Activated CD4-positive, alpha-beta memory T cell treated with anti-CD3 and anti-CD28 coated beads, Interleukin-2, amount 10 ng/mL, durations not matched to agents 7 days and 5 days (primary cell): ENCODE measurements around the gene BMPR1A. TPM values are rescaled to one million over a fixed set of nuclear protein-coding genes. Genes with fewer than 3 reads are reported as not detected.
A peak's percentile ranks its signal among the peaks of the same experiment; 100 is the strongest.

Experiments
- CTCF ChIA-PET: fragments of 350-600 bp; sonication (Branson Sonifier 250); formaldehyde crosslinking; loops from one replicate; lab custom pipeline; 2021; ENCODE audit warnings: antibody characterized with exemption, inconsistent platforms; lab: Charles Lee
- POLR2A ChIA-PET: fragments of 350-600 bp; sonication (Branson Sonifier 250); formaldehyde crosslinking; loops from one replicate; lab custom pipeline; 2021; ENCODE audit warnings: antibody characterized with exemption; lab: Charles Lee
- DNase-seq: peaks from one replicate; pipeline ENCODE4 v3.0.0-alpha.2; 2020
- H3K27ac Mint-ChIP-seq: one replicate; pipeline ENCODE4 v1.8.0; 2021; ENCODE audit warnings: mild to moderate bottlenecking, mixed read lengths
- H3K27me3 Mint-ChIP-seq: one replicate; pipeline ENCODE4 v1.8.0; 2021; ENCODE audit warnings: mixed read lengths
- H3K36me3 Mint-ChIP-seq: one replicate; pipeline ENCODE4 v1.8.0; 2021; ENCODE audit warnings: low read depth, mixed read lengths
- H3K4me1 Mint-ChIP-seq: one replicate; pipeline ENCODE4 v1.8.0; 2021; ENCODE audit warnings: mixed read lengths
- H3K4me3 Mint-ChIP-seq: one replicate; pipeline ENCODE4 v1.8.0; 2021; ENCODE audit warnings: mild to moderate bottlenecking, mixed read lengths
- H3K9me3 Mint-ChIP-seq: one replicate; pipeline ENCODE4 v1.8.0; 2021; ENCODE audit warnings: mixed read lengths
- total RNA-seq, 2 experiments: library from RNA; stranded (reverse); gene quantifications; one replicate each; pipeline ENCODE4 v1.2.3, GENCODE V29; 2021

The BMPR1A gene
- total RNA-seq, 2 experiments from 2014 or later = 14.8 to 17.2 TPM

GRCh38 chr10:86716466-86716865 is 40.0 kb upstream of the BMPR1A start:
- POLR2A ChIA-PET = no interaction called here
- no peaks in the 10 kb centered on the region for H3K36me3 Mint-ChIP-seq
- CTCF ChIA-PET = no interaction called here
- H3K27ac Mint-ChIP-seq = no peak overlapping the region
- H3K4me3 Mint-ChIP-seq = no peak overlapping the region
- H3K4me1 Mint-ChIP-seq = peaks cover 6% of the 10 kb centered on the region
- H3K27me3 Mint-ChIP-seq = peaks cover 7% of the 10 kb centered on the region
- no peak for DNase-seq
- H3K9me3 Mint-ChIP-seq = no peaks in the 10 kb centered on the region

GRCh38 chr10:86718556-86718955 is 37.9 kb upstream of the BMPR1A start:
- H3K27me3 Mint-ChIP-seq = peaks cover 11% of the 10 kb centered on the region
- H3K4me1 Mint-ChIP-seq = peaks cover 7% of the 10 kb centered on the region
- no peaks in the 10 kb centered on the region for H3K9me3 Mint-ChIP-seq
- CTCF ChIA-PET = no interaction called here
- H3K27ac Mint-ChIP-seq = no peak overlapping the region
- POLR2A ChIA-PET = interaction anchor here (1.0 to 1.2 kb wide), 2 partner anchors 163 to 252 kb away, joined by 3 to 4 read pairs; no protein-coding TSS in a partner anchor
- DNase-seq = no peak
- H3K36me3 Mint-ChIP-seq = no peaks in the 10 kb centered on the region
- H3K4me3 Mint-ChIP-seq = no peak overlapping the region

DNA sequence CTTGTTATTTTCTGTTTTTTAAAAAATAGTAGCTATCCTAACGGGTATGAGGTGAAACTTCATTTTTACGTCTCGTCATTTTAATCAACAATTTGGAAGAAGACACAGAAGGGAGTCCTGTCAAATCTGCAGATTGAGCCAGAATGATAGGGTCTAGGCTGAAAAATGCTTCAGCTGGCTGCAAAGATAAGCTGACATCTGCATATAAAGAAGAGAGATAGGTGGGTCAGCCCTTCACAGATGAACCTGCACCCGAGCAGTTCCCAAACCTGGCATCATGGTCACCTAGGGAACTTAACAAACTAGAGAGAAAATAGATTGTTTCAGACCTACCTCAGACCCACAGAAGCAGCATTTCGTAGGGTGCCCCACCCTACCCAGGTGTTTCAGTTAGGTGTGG is 35.2 kb upstream of the BMPR1A start:
- peaks cover 11% of the 10 kb centered on the region for H3K27me3 Mint-ChIP-seq
- no peaks in the 10 kb centered on the region for H3K36me3 Mint-ChIP-seq
- DNase-seq = no peak
- H3K4me3 Mint-ChIP-seq = no peak overlapping the region
- no peak overlapping the region for H3K27ac Mint-ChIP-seq
- no peaks in the 10 kb centered on the region for H3K9me3 Mint-ChIP-seq
- ChIA-PET POLR2A (no interaction called here), CTCF (no interaction called here)
- H3K4me1 Mint-ChIP-seq = peaks cover 8% of the 10 kb centered on the region

- H3K9me3 Mint-ChIP-seq = no peaks in the 10 kb centered on the region
- H3K4me3 Mint-ChIP-seq = no peak overlapping the region
- H3K4me1 Mint-ChIP-seq = peaks cover 8% of the 10 kb centered on the region
- no peak overlapping the region for H3K27ac Mint-ChIP-seq
- DNase-seq = peak; percentile 31
- POLR2A ChIA-PET = interaction anchor here (0.8 kb wide), 2 partner anchors 11 kb away, joined by 3 to 4 read pairs; no protein-coding TSS in a partner anchor
- H3K36me3 Mint-ChIP-seq = no peaks in the 10 kb centered on the region
- CTCF ChIA-PET = interaction anchor here (0.6 kb wide), 1 partner anchor 36 kb away, joined by 4 read pairs; no protein-coding TSS in a partner anchor
- peaks cover 16% of the 10 kb centered on the region for H3K27me3 Mint-ChIP-seq
These were observed 33.4 kb upstream of the BMPR1A start for GRCh38 chr10:86723009-86723408.

- no peak for DNase-seq
- peaks cover 8% of the 10 kb centered on the region for H3K4me1 Mint-ChIP-seq
- POLR2A ChIA-PET = interaction anchor here (1.1 kb wide), 1 partner anchor 13 kb away, joined by 3 read pairs; no protein-coding TSS in a partner anchor
- CTCF ChIA-PET = no interaction called here
- peaks cover 18% of the 10 kb centered on the region for H3K27me3 Mint-ChIP-seq
- H3K27ac Mint-ChIP-seq = no peak overlapping the region
- H3K4me3 Mint-ChIP-seq = no peak overlapping the region
- no peaks in the 10 kb centered on the region for H3K36me3 Mint-ChIP-seq
- H3K9me3 Mint-ChIP-seq = no peaks in the 10 kb centered on the region
These were observed 32.0 kb upstream of the BMPR1A start for GRCh38 chr10:86724445-86724844.

- H3K4me1 Mint-ChIP-seq = peaks cover 8% of the 10 kb centered on the region
- peaks cover 12% of the 10 kb centered on the region for H3K27me3 Mint-ChIP-seq
- ChIA-PET CTCF (no interaction called here), POLR2A (no interaction called here)
- no peak overlapping the region for H3K27ac Mint-ChIP-seq
- H3K4me3 Mint-ChIP-seq = no peak overlapping the region
- DNase-seq = no peak
- H3K9me3 Mint-ChIP-seq = no peaks in the 10 kb centered on the region
- H3K36me3 Mint-ChIP-seq = no peaks in the 10 kb centered on the region
These were observed 30.3 kb upstream of the BMPR1A start for GRCh38 chr10:86725980-86726676.

GRCh38 chr10:86726677-86726999 is 29.8 kb upstream of the BMPR1A start:
- Mint-ChIP-seq H3K36me3 (no peaks in the 10 kb centered on the region), H3K4me1 (peaks cover 8% of the 10 kb centered on the region), H3K27ac (no peak overlapping the region), H3K27me3 (peaks cover 8% of the 10 kb centered on the region), H3K9me3 (no peaks in the 10 kb centered on the region), H3K4me3 (no peak overlapping the region)
- DNase-seq = no peak
- ChIA-PET CTCF (no interaction called here), POLR2A (no interaction called here)

DNA sequence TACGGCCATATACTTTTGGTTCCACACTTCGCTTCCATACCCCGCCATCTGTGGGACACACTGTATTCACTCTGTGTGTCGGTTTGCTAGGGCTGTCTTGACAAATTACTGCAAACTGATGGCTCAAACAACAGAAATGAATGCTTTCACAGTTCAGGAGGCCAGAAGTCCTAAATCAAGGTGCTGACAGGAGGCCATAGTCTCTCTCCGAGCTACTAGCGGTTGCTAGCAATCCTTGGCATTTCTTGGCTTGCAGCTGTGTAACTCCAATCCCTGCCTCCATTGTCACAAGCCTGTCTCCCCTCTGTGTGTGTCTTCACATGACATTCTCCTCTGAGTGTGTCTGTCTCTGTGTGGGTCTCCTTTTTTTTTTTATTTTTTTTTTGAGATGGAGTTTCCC is 28.9 kb upstream of the BMPR1A start:
- H3K27ac Mint-ChIP-seq = no peak overlapping the region
- peaks cover 7% of the 10 kb centered on the region for H3K27me3 Mint-ChIP-seq
- no peaks in the 10 kb centered on the region for H3K36me3 Mint-ChIP-seq
- H3K4me3 Mint-ChIP-seq = no peak overlapping the region
- H3K4me1 Mint-ChIP-seq = peaks cover 8% of the 10 kb centered on the region
- no peak for DNase-seq
- H3K9me3 Mint-ChIP-seq = no peaks in the 10 kb centered on the region
- ChIA-PET POLR2A (no interaction called here), CTCF (interaction anchor here (0.9 kb wide), 1 partner anchor 71 kb away, joined by 3 read pairs; no protein-coding TSS in a partner anchor)

DNA sequence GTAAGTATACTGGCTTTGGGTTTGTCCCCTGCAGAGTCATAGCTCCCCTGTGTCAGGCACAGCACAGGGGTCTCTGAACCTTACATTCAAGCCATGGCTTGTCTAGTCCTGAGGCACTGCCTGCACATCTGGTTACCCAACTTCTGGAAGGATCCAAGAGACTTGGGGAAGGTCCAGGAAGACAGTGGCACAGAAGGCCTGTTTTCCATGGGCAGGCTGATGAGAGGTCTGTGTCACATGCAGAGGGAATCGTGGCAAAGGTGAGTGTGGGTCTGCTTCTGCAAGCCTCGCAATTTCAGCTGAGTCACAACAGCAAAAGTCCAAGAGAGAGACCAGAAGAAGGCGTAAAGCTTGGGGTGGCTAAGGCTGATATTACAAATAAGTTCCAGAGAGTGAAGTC is 28.4 kb upstream of the BMPR1A start:
- ChIA-PET CTCF (interaction anchor here (0.9 kb wide), 1 partner anchor 71 kb away, joined by 3 read pairs; no protein-coding TSS in a partner anchor), POLR2A (no interaction called here)
- DNase-seq = no peak
- Mint-ChIP-seq H3K4me3 (no peak overlapping the region), H3K27ac (no peak overlapping the region), H3K27me3 (peaks cover 7% of the 10 kb centered on the region), H3K4me1 (peaks cover 6% of the 10 kb centered on the region), H3K9me3 (no peaks in the 10 kb centered on the region), H3K36me3 (no peaks in the 10 kb centered on the region)

GRCh38 chr10:86729677-86730076 is 26.7 kb upstream of the BMPR1A start:
- Mint-ChIP-seq H3K4me3 (no peak overlapping the region), H3K36me3 (no peaks in the 10 kb centered on the region), H3K9me3 (no peaks in the 10 kb centered on the region), H3K27me3 (peaks cover 8% of the 10 kb centered on the region), H3K4me1 (no peaks in the 10 kb centered on the region), H3K27ac (no peak overlapping the region)
- ChIA-PET CTCF (no interaction called here), POLR2A (no interaction called here)
- DNase-seq = no peak

GRCh38 chr10:86730227-86730626 is 26.2 kb upstream of the BMPR1A start:
- H3K4me1 Mint-ChIP-seq = no peaks in the 10 kb centered on the region
- CTCF ChIA-PET = no interaction called here
- no peak overlapping the region for H3K27ac Mint-ChIP-seq
- DNase-seq = no peak
- H3K27me3 Mint-ChIP-seq = peaks cover 8% of the 10 kb centered on the region
- H3K4me3 Mint-ChIP-seq = no peak overlapping the region
- no peaks in the 10 kb centered on the region for H3K9me3 Mint-ChIP-seq
- no peaks in the 10 kb centered on the region for H3K36me3 Mint-ChIP-seq
- POLR2A ChIA-PET = no interaction called here

GRCh38 chr10:86732771-86733170 is 23.6 kb upstream of the BMPR1A start:
- DNase-seq = no peak
- H3K4me1 Mint-ChIP-seq = no peaks in the 10 kb centered on the region
- POLR2A ChIA-PET = interaction anchor here (1.5 kb wide), 1 partner anchor 20 kb away, joined by 4 read pairs; no protein-coding TSS in a partner anchor
- no peaks in the 10 kb centered on the region for H3K36me3 Mint-ChIP-seq
- CTCF ChIA-PET = interaction anchor here (1.3 kb wide), 1 partner anchor 10 kb away, joined by 3 read pairs; no protein-coding TSS in a partner anchor
- peaks cover 6% of the 10 kb centered on the region for H3K27me3 Mint-ChIP-seq
- H3K27ac Mint-ChIP-seq = no peak overlapping the region
- H3K4me3 Mint-ChIP-seq = no peak overlapping the region
- H3K9me3 Mint-ChIP-seq = no peaks in the 10 kb centered on the region

DNA sequence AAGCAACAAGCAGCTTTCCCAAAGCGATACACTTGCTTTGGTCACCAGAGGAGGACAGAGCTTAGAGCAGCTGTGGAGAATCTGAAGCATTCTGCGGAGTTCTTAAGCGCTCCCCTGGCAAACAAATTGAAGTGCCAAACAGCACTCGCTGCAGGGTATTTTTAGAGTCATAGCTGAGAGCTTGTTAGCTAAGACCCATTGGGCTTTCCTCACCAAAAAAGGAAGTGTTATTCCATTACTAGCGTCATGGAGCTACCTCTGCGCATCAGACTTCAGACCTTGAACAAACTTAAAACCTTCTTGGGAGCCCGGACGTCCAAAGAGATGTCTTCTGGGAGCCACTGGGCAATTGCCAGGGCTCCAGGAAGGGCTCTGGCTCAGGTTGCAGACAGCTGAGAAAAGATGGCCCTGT is 23.2 kb upstream of the BMPR1A start:
- POLR2A ChIA-PET = interaction anchor here (1.5 kb wide), 2 partner anchors 10 to 19 kb away, joined by 4 read pairs; no protein-coding TSS in a partner anchor
- Mint-ChIP-seq H3K9me3 (no peaks in the 10 kb centered on the region), H3K36me3 (no peaks in the 10 kb centered on the region), H3K4me1 (no peaks in the 10 kb centered on the region), H3K27ac (no peak overlapping the region), H3K4me3 (no peak overlapping the region), H3K27me3 (peaks cover 2% of the 10 kb centered on the region)
- CTCF ChIA-PET = interaction anchor here (1.3 kb wide), 1 partner anchor 10 kb away, joined by 3 read pairs; no protein-coding TSS in a partner anchor
- DNase-seq = no peak
